Mesodermal cell (in vitro differentiated cells): Measurements from ENCODE around the gene RBFOX2.
"Not testable (repeated sequence)": the region's sequence is repeated elsewhere in the genome, so short reads cannot be mapped to it uniquely, and the experiment has no call there.

Experiments
- H3K27ac ChIP-seq: 2 replicates; pipeline ENCODE4 v1.7.0; 2013; ENCODE audit warnings: mild to moderate bottlenecking, low read depth, low read length, moderate library complexity; ENCODE audit not compliant: severe bottlenecking
- H3K36me3 ChIP-seq: 2 replicates; pipeline ENCODE4 v1.7.1; 2013; ENCODE audit warnings: mild to moderate bottlenecking, low read length, moderate library complexity; ENCODE audit not compliant: control insufficient read depth, insufficient read depth
- H3K4me1 ChIP-seq: one replicate; pipeline ENCODE4 v1.7.1; 2013; ENCODE audit warnings: mild to moderate bottlenecking, low read length; ENCODE audit not compliant: insufficient read depth, control insufficient read depth, poor library complexity, severe bottlenecking
- H3K4me3 ChIP-seq: 2 replicates; pipeline ENCODE4 v1.7.0; 2013; ENCODE audit warnings: low read length, control low read depth, mild to moderate bottlenecking; ENCODE audit not compliant: insufficient read depth, poor library complexity, severe bottlenecking; ENCODE audit errors: extremely low read depth
- H3K9me3 ChIP-seq: 2 replicates; pipeline ENCODE4 v1.7.1; 2013; ENCODE audit warnings: mild to moderate bottlenecking, low read length, moderate library complexity; ENCODE audit not compliant: control insufficient read depth
- WGBS, 2 experiments: methylation state at CpG; one replicate each; pipeline ENCODE4 v1.1.5; 2013; ENCODE audit warnings: missing lambda C conversion rate in 2 of 2; ENCODE audit not compliant: insufficient coverage in 2 of 2; 5-methylcytosine and 5-hydroxymethylcytosine counted together

Gene RBFOX2

GRCh38 chr22:35708917-35709316, 319.7 kb downstream of the RBFOX2 start:
- Histone ChIP-seq H3K4me3 (no peak overlapping the region), H3K36me3 (no peaks in the 10 kb centered on the region), H3K27ac (no peak overlapping the region), H3K4me1 (no peaks in the 10 kb centered on the region), H3K9me3 (no peaks in the 10 kb centered on the region)
- whole genome bisulfite sequencing, 2 experiments = 96 to 98% methylated on average over 2 to 4 of the region's 7 CpGs

DNA sequence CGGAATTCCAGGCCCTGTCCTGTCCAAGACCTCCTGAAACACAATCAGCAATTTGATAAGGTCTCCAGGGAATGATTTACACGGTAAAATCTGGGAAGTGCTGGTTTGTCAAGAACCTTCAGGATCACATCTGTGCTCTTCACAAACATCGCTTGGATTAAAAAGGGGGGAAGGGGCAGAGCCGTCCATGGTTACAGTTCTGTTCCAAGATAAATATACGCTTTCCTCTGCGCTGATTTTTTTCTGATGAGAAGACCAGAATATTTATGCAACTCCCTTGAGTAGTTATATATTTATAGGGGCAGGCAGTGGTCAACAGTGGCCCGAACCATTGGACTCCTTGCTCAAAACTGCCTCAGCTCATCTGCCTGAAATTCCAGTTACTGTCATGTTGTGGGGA, 320.2 kb downstream of the RBFOX2 start:
- 92 to 96% methylated on average over 2 to 3 of the region's 7 CpGs for WGBS, 2 experiments
- H3K4me3 ChIP-seq = no peak overlapping the region
- no peaks in the 10 kb centered on the region for H3K4me1 ChIP-seq
- no peaks in the 10 kb centered on the region for H3K36me3 ChIP-seq
- no peaks in the 10 kb centered on the region for H3K9me3 ChIP-seq
- H3K27ac ChIP-seq = no peak overlapping the region

- no peak overlapping the region for H3K4me3 ChIP-seq
- 97% methylated on average over 3 of the region's 3 CpGs; no CpG with 5 or more reads in 1 of the 2 experiments for WGBS, 2 experiments
- H3K9me3 ChIP-seq = no peaks in the 10 kb centered on the region
Observed at GRCh38 chr22:35705141-35705540, 323.5 kb downstream of the RBFOX2 start.

GRCh38 chr22:35703861-35704584, 324.6 kb downstream of the RBFOX2 start:
- Histone ChIP-seq H3K4me1 (no peaks in the 10 kb centered on the region), H3K9me3 (no peaks in the 10 kb centered on the region), H3K36me3 (no peaks in the 10 kb centered on the region), H3K4me3 (no peak overlapping the region), H3K27ac (no peak overlapping the region)
- WGBS, 2 experiments = 89 to 93% methylated on average over 5 to 6 of the region's 7 CpGs

More at GRCh38 chr22:35705141-35705540, 323.5 kb downstream of the RBFOX2 start:
- Histone ChIP-seq H3K27ac (no peak overlapping the region), H3K36me3 (no peaks in the 10 kb centered on the region), H3K4me1 (no peaks in the 10 kb centered on the region)

GRCh38 chr22:35699852-35700251, 328.8 kb downstream of the RBFOX2 start:
- 100% methylated on average over 1 of the region's 6 CpGs; no CpG with 5 or more reads in 1 of the 2 experiments for WGBS, 2 experiments
- H3K4me3 ChIP-seq = not testable (repeated sequence)

DNA sequence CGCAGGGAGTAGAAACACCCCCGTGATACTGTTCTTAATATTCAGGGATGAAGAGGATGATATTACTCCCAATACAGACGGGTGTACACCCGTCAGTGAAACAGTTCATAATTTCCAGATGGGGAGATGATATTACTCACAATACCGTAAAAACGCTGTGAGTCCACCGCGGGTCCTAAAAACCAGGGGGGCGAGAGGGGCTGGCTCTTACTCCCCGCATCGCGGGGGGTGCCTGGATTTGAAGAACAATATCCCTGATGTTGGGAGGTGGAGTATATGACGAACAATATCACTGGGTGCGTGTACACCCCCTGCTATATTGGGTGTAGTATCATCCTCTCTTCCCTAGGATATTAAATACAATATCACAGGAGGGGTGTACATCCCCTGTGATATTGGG, 331.5 kb downstream of the RBFOX2 start:
- Histone ChIP-seq H3K27ac (no peak overlapping the region), H3K9me3 (no peaks in the 10 kb centered on the region), H3K4me1 (no peaks in the 10 kb centered on the region), H3K36me3 (no peaks in the 10 kb centered on the region), H3K4me3 (no peak overlapping the region)
- WGBS, 2 experiments = 84 to 89% methylated on average over 3 to 5 of the region's 14 CpGs

More at GRCh38 chr22:35699852-35700251, 328.8 kb downstream of the RBFOX2 start:
- H3K36me3 ChIP-seq, H3K4me1 ChIP-seq, H3K27ac ChIP-seq, H3K9me3 ChIP-seq: not testable (repeated sequence)

GRCh38 chr22:35695202-35695601, 333.4 kb downstream of the RBFOX2 start:
- Histone ChIP-seq H3K4me1 (no peaks in the 10 kb centered on the region), H3K36me3 (no peaks in the 10 kb centered on the region), H3K27ac (no peak overlapping the region), H3K9me3 (no peaks in the 10 kb centered on the region), H3K4me3 (no peak overlapping the region)
- 74 to 78% methylated on average over 6 of the region's 13 CpGs for WGBS, 2 experiments

GRCh38 chr22:35690001-35690400, 338.6 kb downstream of the RBFOX2 start:
- Histone ChIP-seq H3K9me3 (no peaks in the 10 kb centered on the region), H3K27ac (no peak overlapping the region), H3K36me3 (no peaks in the 10 kb centered on the region), H3K4me3 (no peak overlapping the region), H3K4me1 (no peaks in the 10 kb centered on the region)
- no CpG with 5 or more reads among the region's 1 CpG for WGBS, 2 experiments

GRCh38 chr22:35688913-35689675, 339.5 kb downstream of the RBFOX2 start:
- Histone ChIP-seq H3K36me3 (no peaks in the 10 kb centered on the region), H3K4me3 (no peak overlapping the region), H3K27ac (no peak overlapping the region), H3K4me1 (no peaks in the 10 kb centered on the region), H3K9me3 (no peaks in the 10 kb centered on the region)
- 89 to 92% methylated on average over 8 of the region's 10 CpGs for WGBS, 2 experiments
